GM10266 (cell line): ENCODE data around the gene RPS10.

Source experiments
- DNase-seq: peaks from one replicate; pipeline ENCODE4 v3.0.0; 2012; ENCODE audit errors: extremely low spot score
- CTCF ChIP-seq: IDR thresholded peaks from 2 replicates; pipeline ENCODE4 v1.5.1; 2012; ENCODE audit warnings: mild to moderate bottlenecking, low read depth; ENCODE audit not compliant: control insufficient read depth, insufficient read depth; ENCODE audit errors: missing control alignments

The RPS10 gene

GRCh38 chr6:34425132-34425497 is 754 bp downstream of the RPS10 start:
- no peak for DNase-seq
- TF ChIP-seq CTCF, result no peak

GRCh38 chr6:34424200-34425131 is 1.4 kb downstream of the RPS10 start:
- TF ChIP-seq CTCF, result no peak

GRCh38 chr6:34423254-34423653 is 2.6 kb downstream of the RPS10 start:
- DNase-seq, result no peak
- TF ChIP-seq CTCF, result no peak

More at GRCh38 chr6:34424200-34425131, 1.4 kb downstream of the RPS10 start:
- no peak for DNase-seq

- no peak for DNase-seq
- TF ChIP-seq CTCF, result no peak
Measured at GRCh38 chr6:34418367-34418766, 7.5 kb downstream of the RPS10 start.

- no peak for TF ChIP-seq CTCF
- no peak for DNase-seq
Measured at GRCh38 chr6:34416877-34417371, 8.9 kb downstream of the RPS10 start.

- TF ChIP-seq CTCF, result peak; percentile 65
- peak; percentile 57 for DNase-seq
Measured at GRCh38 chr6:34414999-34415858, 10.6 kb downstream of the RPS10 start.
